PC-9 (cell line): ENCODE data around the gene FRZB. TPM values are rescaled to one million over a fixed set of nuclear protein-coding genes. Genes with fewer than 3 reads are reported as not detected.

Source experiments
- BruUV-seq: library from RNA; stranded (reverse); fragments of 400-500 nt; replicated peaks from 2 replicates; lab custom pipeline; 2021; lab: Mats Ljungman, UMichigan
- CTCF ChIA-PET: fragments of 300-600 bp; sonication (Branson Sonifier 250); formaldehyde crosslinking; loops from one replicate; lab custom pipeline; 2022; ENCODE audit warnings: antibody characterized with exemption; lab: Charles Lee
- POLR2A ChIA-PET: fragments of 300-600 bp; sonication (Branson Sonifier 250); formaldehyde crosslinking; loops from one replicate; lab custom pipeline; 2022; ENCODE audit warnings: antibody characterized with exemption; ENCODE audit not compliant: unreplicated experiment; lab: Charles Lee
- DNase-seq, 2 experiments: peaks; one replicate each; pipeline versions ENCODE4 v3.0.0 to v3.0.0-alpha.2; 2015 to 2022; ENCODE audit warnings: mixed read lengths in 1 of 2
- H2AFZ ChIP-seq: fragments of 200-600 bp; sonication (generic); 2 replicates; pipeline ENCODE4 v1.8.1; 2017; ENCODE audit warnings: antibody characterized with exemption
- H3F3A ChIP-seq: fragments of 200-600 bp; sonication (generic); 2 replicates; pipeline ENCODE4 v1.8.1; 2017; ENCODE audit warnings: antibody characterized with exemption, mild to moderate bottlenecking, low read depth; ENCODE audit not compliant: insufficient read depth
- H3K27ac ChIP-seq: fragments of 200-600 bp; sonication (generic); 2 replicates; pipeline ENCODE4 v1.6.1; 2016; ENCODE audit warnings: mixed run types
- H3K27me3 ChIP-seq: fragments of 200-600 bp; sonication (generic); 2 replicates; pipeline ENCODE4 v1.6.1; 2016; ENCODE audit warnings: low read depth, mixed run types; ENCODE audit not compliant: insufficient read depth
- H3K36me3 ChIP-seq: fragments of 200-600 bp; sonication (generic); 2 replicates; pipeline ENCODE4 v1.6.1; 2016; ENCODE audit warnings: low read depth, mixed run types
- H3K4me1 ChIP-seq: fragments of 200-600 bp; sonication (generic); replicated peaks from 2 replicates; pipeline ENCODE4 v1.6.1; 2016; ENCODE audit warnings: mixed run types; ENCODE audit not compliant: insufficient read depth
- H3K4me2 ChIP-seq: fragments of 200-600 bp; sonication (generic); 2 replicates; pipeline ENCODE4 v1.6.1; 2017; ENCODE audit warnings: mixed run types
- H3K4me3 ChIP-seq: fragments of 200-600 bp; sonication (generic); 2 replicates; pipeline ENCODE4 v1.6.1; 2016; ENCODE audit warnings: mixed run types
- H3K79me2 ChIP-seq: fragments of 200-600 bp; sonication (generic); 2 replicates; pipeline ENCODE4 v1.6.1; 2017; ENCODE audit warnings: low read depth, mixed run types
- H3K9me2 ChIP-seq: fragments of 200-600 bp; sonication (generic); 2 replicates; pipeline ENCODE4 v1.8.1; 2017; ENCODE audit warnings: mild to moderate bottlenecking; ENCODE audit not compliant: insufficient read depth
- H3K9me3 ChIP-seq: fragments of 200-600 bp; sonication (generic); 2 replicates; pipeline ENCODE4 v1.8.1; 2016; ENCODE audit warnings: low read depth; ENCODE audit not compliant: insufficient read depth
- H4K20me1 ChIP-seq: fragments of 200-600 bp; sonication (generic); 2 replicates; pipeline ENCODE4 v1.8.1; 2017; ENCODE audit not compliant: insufficient read depth
- CTCF ChIP-seq: fragments of 200-600 bp; sonication (generic); conservative IDR thresholded peaks from 2 replicates; pipeline ENCODE4 v1.6.1; 2017; ENCODE audit warnings: mixed run types, antibody characterized with exemption, mild to moderate bottlenecking, moderate library complexity
- EZH2 ChIP-seq: fragments of 200-600 bp; sonication (generic); IDR thresholded peaks from 2 replicates; pipeline ENCODE4 v1.8.0; 2017; ENCODE audit warnings: antibody characterized with exemption, low read depth
- intact Hi-C: fragments of 100-400 bp; cut with micrococcal nuclease; formaldehyde crosslinking; loops from one replicate; pipeline ENCODE4 v1.10.0; 2022; ENCODE audit not compliant: unreplicated experiment
- total RNA-seq: library from RNA; stranded (reverse); gene quantifications from 2 replicates; pipeline ENCODE4 v1.2.3, GENCODE V29; 2021

Gene FRZB
- total RNA-seq, 1 experiment from 2014 or later, result 0.15 TPM

GRCh38 chr2:182901748-182902147 is 35.3 kb upstream of the FRZB start:
- Histone ChIP-seq H4K20me1 (no peaks in the 10 kb centered on the region), H3K27ac (no peak overlapping the region), H3K4me1 (no peaks in the 10 kb centered on the region), H3K27me3 (no peaks in the 10 kb centered on the region), H3K9me3 (no peaks in the 10 kb centered on the region), H3K9me2 (no peaks in the 10 kb centered on the region; the same call in 1 of the 2 replicates), H2AFZ (no peak overlapping the region), H3K4me2 (no peak overlapping the region), H3K79me2 (no peaks in the 10 kb centered on the region), H3F3A (peaks cover 13% of the 10 kb centered on the region; the same call in 1 of the 2 replicates), H3K36me3 (no peaks in the 10 kb centered on the region), H3K4me3 (no peak overlapping the region)
- CTCF ChIA-PET, result no interaction called here
- TF ChIP-seq EZH2, result no peak
- no peak for TF ChIP-seq CTCF
- BruUV-seq, result no TSS peak
- no peak for DNase-seq
- POLR2A ChIA-PET, result no interaction called here
- intact Hi-C loops, result loop anchor here (5.0 kb wide), 1 partner anchor 34 kb away; the partner anchor contains the start of gene FRZB

- BruUV-seq, result no TSS peak
- H3K27ac ChIP-seq, result no peak overlapping the region
- no peak for DNase-seq
- no peaks in the 10 kb centered on the region for H3F3A ChIP-seq
- no peaks in the 10 kb centered on the region for H3K79me2 ChIP-seq
- no peaks in the 10 kb centered on the region for H3K36me3 ChIP-seq
- H3K4me1 ChIP-seq, result no peaks in the 10 kb centered on the region
- TF ChIP-seq EZH2 (no peak), CTCF (no peak)
- H3K27me3 ChIP-seq, result no peaks in the 10 kb centered on the region
- H3K4me2 ChIP-seq, result no peak overlapping the region
- intact Hi-C loops, result no loop called here
- H3K4me3 ChIP-seq, result no peak overlapping the region
- no peaks in the 10 kb centered on the region for H4K20me1 ChIP-seq
- no peaks in the 10 kb centered on the region for H3K9me3 ChIP-seq
- H2AFZ ChIP-seq, result no peak overlapping the region
- POLR2A ChIA-PET, result no interaction called here
- CTCF ChIA-PET, result interaction anchor here (0.6 kb wide), 1 partner anchor 712 kb away, joined by 3 read pairs; no protein-coding TSS in a partner anchor
- no peaks in the 10 kb centered on the region; the same call in 1 of the 2 replicates for H3K9me2 ChIP-seq
These were observed 32.3 kb upstream of the FRZB start for GRCh38 chr2:182898718-182899117.

GRCh38 chr2:182897137-182897536 is 30.7 kb upstream of the FRZB start:
- intact Hi-C loops, result no loop called here
- no peak for DNase-seq
- no peaks in the 10 kb centered on the region for H3K9me3 ChIP-seq

More at GRCh38 chr2:182897137-182897536, 30.7 kb upstream of the FRZB start:
- Histone ChIP-seq H2AFZ (no peak overlapping the region), H3K4me2 (no peak overlapping the region), H3K79me2 (no peaks in the 10 kb centered on the region), H3K27me3 (no peaks in the 10 kb centered on the region), H3K9me2 (peaks cover under 1% of the 10 kb centered on the region; the same call in 1 of the 2 replicates), H3F3A (no peaks in the 10 kb centered on the region), H3K36me3 (no peaks in the 10 kb centered on the region), H3K4me3 (no peak overlapping the region), H3K27ac (no peak overlapping the region), H3K4me1 (no peaks in the 10 kb centered on the region), H4K20me1 (no peaks in the 10 kb centered on the region)
- POLR2A ChIA-PET, result no interaction called here
- BruUV-seq, result no TSS peak
- TF ChIP-seq CTCF (no peak), EZH2 (no peak)
- CTCF ChIA-PET, result no interaction called here
